Neural progenitor cell (in vitro differentiated cells): ENCODE data around the gene CFAP61. TPM values are rescaled to one million over a fixed set of nuclear protein-coding genes. Genes with fewer than 3 reads are reported as not detected.
A peak's percentile ranks its signal among the peaks of the same experiment; 100 is the strongest.

ENCODE experiments used
- DNase-seq: peaks from one replicate; pipeline ENCODE4 v3.0.0-alpha.2; 2016; ENCODE audit warnings: low spot score
- H2AFZ ChIP-seq: fragments of 200-600 bp; sonication (generic); replicated peaks from 2 replicates; pipeline ENCODE4 v1.6.1; 2016; ENCODE audit warnings: antibody characterized with exemption
- H3F3A ChIP-seq: fragments of 200-600 bp; sonication (generic); 2 replicates; pipeline ENCODE4 v1.6.1; 2016; ENCODE audit warnings: antibody characterized with exemption, low read depth
- H3K27ac ChIP-seq: fragments of 200-600 bp; sonication (generic); 2 replicates; pipeline ENCODE4 v1.5.1; 2016; ENCODE audit warnings: mild to moderate bottlenecking
- H3K27me3 ChIP-seq: fragments of 200-600 bp; sonication (generic); 2 replicates; pipeline ENCODE4 v1.6.1; 2016; ENCODE audit warnings: mild to moderate bottlenecking, moderate library complexity
- H3K36me3 ChIP-seq: fragments of 200-600 bp; sonication (generic); 2 replicates; pipeline ENCODE4 v1.5.1; 2016
- H3K4me1 ChIP-seq: fragments of 200-600 bp; sonication (generic); 2 replicates; pipeline ENCODE4 v1.6.1; 2016; ENCODE audit warnings: mixed run types
- H3K4me2 ChIP-seq: fragments of 200-600 bp; sonication (generic); 2 replicates; pipeline ENCODE4 v1.6.1; 2016
- H3K4me3 ChIP-seq: fragments of 200-600 bp; sonication (generic); 2 replicates; pipeline ENCODE4 v1.5.1; 2016
- H3K79me2 ChIP-seq: fragments of 200-600 bp; sonication (generic); 2 replicates; pipeline ENCODE4 v1.6.1; 2016; ENCODE audit warnings: low read depth
- H3K9ac ChIP-seq: fragments of 200-600 bp; sonication (generic); 2 replicates; pipeline ENCODE4 v1.6.1; 2016
- H3K9me3 ChIP-seq: fragments of 200-600 bp; sonication (generic); 2 replicates; pipeline ENCODE4 v1.5.1; 2016; ENCODE audit warnings: low read depth
- H4K20me1 ChIP-seq: fragments of 200-600 bp; sonication (generic); 2 replicates; pipeline ENCODE4 v1.6.1; 2016; ENCODE audit warnings: low read depth
- H3K27ac Mint-ChIP-seq: 3 replicates; pipeline ENCODE4 v1.8.0; 2021; ENCODE audit warnings: mixed read lengths
- H3K27me3 Mint-ChIP-seq: 2 replicates; pipeline ENCODE4 v1.8.0; 2022; ENCODE audit warnings: low read depth, mild to moderate bottlenecking, inconsistent platforms, moderate library complexity, mixed read lengths; ENCODE audit not compliant: insufficient read depth
- H3K36me3 Mint-ChIP-seq: 3 replicates; pipeline ENCODE4 v1.8.0; 2021; ENCODE audit warnings: mixed read lengths
- H3K4me1 Mint-ChIP-seq: 3 replicates; pipeline ENCODE4 v1.8.0; 2021; ENCODE audit warnings: mixed read lengths
- H3K4me3 Mint-ChIP-seq: 3 replicates; pipeline ENCODE4 v1.8.0; 2021; ENCODE audit warnings: mild to moderate bottlenecking, moderate library complexity, mixed read lengths
- H3K9me3 Mint-ChIP-seq: 3 replicates; pipeline ENCODE4 v1.8.0; 2020; ENCODE audit warnings: mixed read lengths
- EZH2 ChIP-seq: fragments of 200-600 bp; sonication (generic); IDR thresholded peaks from 2 replicates; pipeline ENCODE4 v1.6.1; 2017; ENCODE audit warnings: antibody characterized with exemption, mild to moderate bottlenecking, moderate library complexity
- EZH2phosphoT487 ChIP-seq: fragments of 200-600 bp; sonication (generic); IDR thresholded peaks from 2 replicates; pipeline ENCODE4 v1.6.1; 2017; ENCODE audit warnings: antibody characterized with exemption
- total RNA-seq: library from RNA; depleted of rRNA; stranded (reverse); fragments of >200 nt; gene quantifications from 2 replicates; pipeline ENCODE4 v1.2.3, GENCODE V29; 2015; ENCODE audit warnings: low replicate concordance
- TF ChIP-seq, protein P1 (sequence below): fragments of 200-600 bp; sonication (generic); IDR thresholded peaks from 2 replicates; pipeline ENCODE4 v1.5.1; 2017; ENCODE audit warnings: antibody characterized with exemption, mild to moderate bottlenecking

Gene CFAP61
- total RNA-seq, 1 donor from 2014 or later = not detected

DNA sequence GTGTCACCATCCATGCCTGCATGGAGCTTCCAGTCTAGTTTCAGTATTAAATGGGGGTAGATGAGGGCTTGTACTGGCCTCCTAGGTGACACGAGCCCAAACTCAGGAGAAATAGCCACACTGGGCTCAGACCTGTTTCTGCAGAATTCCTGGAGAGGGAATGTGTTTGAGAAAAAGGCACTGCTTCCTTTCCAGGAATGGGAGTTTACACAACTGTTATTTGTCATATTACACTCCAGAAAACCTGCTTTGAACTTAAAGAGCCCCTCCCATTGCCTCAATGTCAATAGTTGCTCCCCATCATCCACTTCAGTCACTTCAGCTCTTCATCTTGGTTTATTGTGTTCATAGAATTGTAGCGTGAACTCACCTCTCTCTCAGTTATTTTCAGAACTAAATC is 151.5 kb downstream of the CFAP61 start:
- H3K27ac ChIP-seq = no peak overlapping the region
- TF ChIP-seq EZH2 (no peak), EZH2phosphoT487 (no peak)
- TF ChIP-seq, protein P1, sequence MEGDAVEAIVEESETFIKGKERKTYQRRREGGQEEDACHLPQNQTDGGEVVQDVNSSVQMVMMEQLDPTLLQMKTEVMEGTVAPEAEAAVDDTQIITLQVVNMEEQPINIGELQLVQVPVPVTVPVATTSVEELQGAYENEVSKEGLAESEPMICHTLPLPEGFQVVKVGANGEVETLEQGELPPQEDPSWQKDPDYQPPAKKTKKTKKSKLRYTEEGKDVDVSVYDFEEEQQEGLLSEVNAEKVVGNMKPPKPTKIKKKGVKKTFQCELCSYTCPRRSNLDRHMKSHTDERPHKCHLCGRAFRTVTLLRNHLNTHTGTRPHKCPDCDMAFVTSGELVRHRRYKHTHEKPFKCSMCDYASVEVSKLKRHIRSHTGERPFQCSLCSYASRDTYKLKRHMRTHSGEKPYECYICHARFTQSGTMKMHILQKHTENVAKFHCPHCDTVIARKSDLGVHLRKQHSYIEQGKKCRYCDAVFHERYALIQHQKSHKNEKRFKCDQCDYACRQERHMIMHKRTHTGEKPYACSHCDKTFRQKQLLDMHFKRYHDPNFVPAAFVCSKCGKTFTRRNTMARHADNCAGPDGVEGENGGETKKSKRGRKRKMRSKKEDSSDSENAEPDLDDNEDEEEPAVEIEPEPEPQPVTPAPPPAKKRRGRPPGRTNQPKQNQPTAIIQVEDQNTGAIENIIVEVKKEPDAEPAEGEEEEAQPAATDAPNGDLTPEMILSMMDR = no peak

DNA sequence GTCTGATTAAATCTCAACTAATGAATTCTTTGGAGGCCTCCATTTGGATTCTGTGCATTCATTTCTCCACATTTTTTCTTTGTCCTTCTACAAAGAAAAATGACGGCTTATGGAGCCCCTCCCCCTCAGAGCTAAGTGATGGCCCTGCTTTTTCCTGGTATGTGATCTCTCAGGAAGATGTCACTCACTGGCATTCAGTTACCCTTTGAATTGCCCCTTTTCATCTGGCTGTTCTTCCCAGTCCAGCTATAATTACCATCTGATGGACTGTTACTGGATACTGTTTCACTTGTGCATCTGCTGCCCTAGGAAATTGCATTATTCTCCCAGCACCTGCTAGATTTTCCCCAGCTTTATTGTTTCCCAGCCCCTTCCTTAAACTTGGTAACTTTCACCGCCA is 151.9 kb downstream of the CFAP61 start:
- H3K9ac ChIP-seq = no peak overlapping the region
- peaks cover 15% of the 10 kb centered on the region for H3F3A ChIP-seq
- no peak overlapping the region for H3K4me2 ChIP-seq
- H3K27me3 ChIP-seq = no peaks in the 10 kb centered on the region
- peaks cover 31% of the 10 kb centered on the region for H3K4me1 ChIP-seq
- H3K9me3 Mint-ChIP-seq = no peaks in the 10 kb centered on the region
- peaks cover 52% of the 10 kb centered on the region for H3K4me1 Mint-ChIP-seq
- no peaks in the 10 kb centered on the region for H3K36me3 Mint-ChIP-seq
- no peak for DNase-seq
- H2AFZ ChIP-seq = no peak overlapping the region
- no peak overlapping the region for H3K27ac ChIP-seq
- H3K27ac Mint-ChIP-seq = no peak overlapping the region
- no peak overlapping the region for H3K4me3 Mint-ChIP-seq
- no peaks in the 10 kb centered on the region for H4K20me1 ChIP-seq
- no peaks in the 10 kb centered on the region for H3K79me2 ChIP-seq
- no peaks in the 10 kb centered on the region for H3K9me3 ChIP-seq
- peaks cover 4% of the 10 kb centered on the region for H3K27me3 Mint-ChIP-seq
- no peak overlapping the region for H3K4me3 ChIP-seq
- TF ChIP-seq, protein P1 = no peak
- TF ChIP-seq EZH2phosphoT487 (no peak), EZH2 (no peak)
- no peaks in the 10 kb centered on the region for H3K36me3 ChIP-seq

More for the DNA sequence above, 151.5 kb downstream of the CFAP61 start:
- Histone ChIP-seq H3K36me3 (no peaks in the 10 kb centered on the region), H3K79me2 (no peaks in the 10 kb centered on the region), H3K4me3 (no peak overlapping the region), H3K9ac (no peak overlapping the region), H4K20me1 (no peaks in the 10 kb centered on the region), H3F3A (peaks cover 15% of the 10 kb centered on the region), H3K9me3 (no peaks in the 10 kb centered on the region), H3K4me1 (peaks cover 31% of the 10 kb centered on the region), H3K4me2 (no peak overlapping the region), H3K27me3 (no peaks in the 10 kb centered on the region), H2AFZ (no peak overlapping the region)
- no peak for DNase-seq
- Mint-ChIP-seq H3K9me3 (no peaks in the 10 kb centered on the region), H3K27ac (peak overlapping the region; percentile 22), H3K36me3 (no peaks in the 10 kb centered on the region), H3K4me3 (no peak overlapping the region), H3K4me1 (peaks cover 57% of the 10 kb centered on the region), H3K27me3 (peaks cover 4% of the 10 kb centered on the region)

DNA sequence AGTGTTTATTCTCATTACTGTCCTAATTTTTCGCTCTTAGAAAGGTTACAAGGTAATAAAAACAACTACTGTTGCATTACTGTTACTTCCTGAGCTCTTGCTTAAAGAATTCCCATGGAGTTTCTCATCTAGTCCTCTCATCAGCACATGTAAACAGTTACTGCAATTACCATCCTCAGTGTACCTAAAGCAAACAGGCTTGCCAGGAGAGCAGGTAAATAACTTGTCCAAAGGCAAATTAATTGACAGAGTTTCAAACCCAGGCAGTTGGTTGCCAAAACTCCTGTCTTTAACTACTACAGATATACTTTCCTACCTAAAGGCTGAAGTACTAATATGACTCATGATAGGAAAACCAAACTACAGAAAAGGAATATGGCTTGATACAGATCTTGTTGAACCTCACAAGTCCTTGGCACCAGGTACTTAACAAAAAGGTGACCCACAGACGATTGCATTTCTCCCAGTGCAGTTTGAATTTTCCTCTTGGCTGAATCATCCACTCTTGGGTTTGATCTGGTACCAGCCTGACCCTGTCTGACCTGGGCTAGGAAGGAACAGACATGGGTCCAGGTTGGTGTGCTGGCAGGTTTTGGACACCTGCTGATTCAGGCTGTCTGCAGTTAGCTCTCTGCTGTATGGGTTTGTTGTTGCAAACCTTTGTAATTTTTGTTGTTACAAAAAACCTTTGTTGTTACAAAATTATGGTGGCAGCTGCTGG is 153.0 kb downstream of the CFAP61 start:
- peaks cover 11% of the 10 kb centered on the region for H3F3A ChIP-seq
- no peaks in the 10 kb centered on the region for H3K27me3 ChIP-seq
- H3K4me3 ChIP-seq = no peak overlapping the region
- no peaks in the 10 kb centered on the region for H3K9me3 ChIP-seq
- TF ChIP-seq EZH2 = no peak
- TF ChIP-seq, protein P1 = no peak
- H3K4me1 ChIP-seq = peaks cover 22% of the 10 kb centered on the region
- H3K27me3 Mint-ChIP-seq = peaks cover 8% of the 10 kb centered on the region
- no peak overlapping the region for H2AFZ ChIP-seq
- no peaks in the 10 kb centered on the region for H3K36me3 ChIP-seq
- H3K4me1 Mint-ChIP-seq = peaks cover 46% of the 10 kb centered on the region
- no peak overlapping the region for H3K4me2 ChIP-seq
- no peak for DNase-seq
- no peak overlapping the region for H3K4me3 Mint-ChIP-seq
- H4K20me1 ChIP-seq = no peaks in the 10 kb centered on the region
- H3K9ac ChIP-seq = no peak overlapping the region
- no peaks in the 10 kb centered on the region for H3K36me3 Mint-ChIP-seq
- H3K9me3 Mint-ChIP-seq = no peaks in the 10 kb centered on the region
- no peaks in the 10 kb centered on the region for H3K79me2 ChIP-seq
- H3K27ac ChIP-seq = no peak overlapping the region
- H3K27ac Mint-ChIP-seq = no peak overlapping the region
